Amniotic stem cell (primary cell): ENCODE results near the gene DPM2.

Source experiments
- DNase-seq: peaks from one replicate; lab custom pipeline; 2025; lab: John Stamatoyannopoulos, UW

The DPM2 gene

GRCh38 chr9:127937388-127938297 is at the start of gene DPM2:
Gene DPM2 (minus strand): TSS chr9:127937854. CDS start chr9:127937820, 34 bp downstream.
- DNase-seq = peak; percentile 80

GRCh38 chr9:127987103-127987614 is 49.5 kb upstream of the DPM2 start:
- DNase-seq = no peak

GRCh38 chr9:127985011-127985410 is 47.4 kb upstream of the DPM2 start:
- no peak for DNase-seq

GRCh38 chr9:127983847-127984289 is 46.2 kb upstream of the DPM2 start:
- DNase-seq = no peak

- no peak for DNase-seq
Measured at GRCh38 chr9:127982912-127983311, 45.3 kb upstream of the DPM2 start.

- no peak for DNase-seq
Measured at GRCh38 chr9:127981559-127982121, 44.0 kb upstream of the DPM2 start.

GRCh38 chr9:127980706-127981558 is 43.3 kb upstream of the DPM2 start, which contains the start of gene EEIG1:
Gene EEIG1 (minus strand): TSS chr9:127980989. CDS start chr9:127980137, 852 bp downstream.
- peak; percentile 95 for DNase-seq

- no peak for DNase-seq
Measured at GRCh38 chr9:127980060-127980705, 42.5 kb upstream of the DPM2 start.

GRCh38 chr9:127979333-127980059 is 41.8 kb upstream of the DPM2 start:
- no peak for DNase-seq

- no peak for DNase-seq
Measured at GRCh38 chr9:127979015-127979332, 41.3 kb upstream of the DPM2 start.

- peak; percentile 40 for DNase-seq
Measured at GRCh38 chr9:127977884-127978647, 40.4 kb upstream of the DPM2 start.

GRCh38 chr9:127977009-127977883 is 39.6 kb upstream of the DPM2 start:
- DNase-seq = no peak

- DNase-seq = no peak
Measured at GRCh38 chr9:127976498-127976897, 38.8 kb upstream of the DPM2 start.

- DNase-seq = no peak
Measured at GRCh38 chr9:127975376-127976315, 38.0 kb upstream of the DPM2 start.

- no peak for DNase-seq
Measured at GRCh38 chr9:127974769-127975261, 37.2 kb upstream of the DPM2 start.

GRCh38 chr9:127974001-127974768 is 36.5 kb upstream of the DPM2 start:
- no peak for DNase-seq
